ENCODE results near the gene NKTR. TPM values are rescaled to one million over a fixed set of nuclear protein-coding genes. Genes with fewer than 3 reads are reported as not detected.

NKTR gene
- total RNA-seq, 1 donor from 2014 or later = 142 TPM

GRCh38 chr3:42600958-42601675, 631 bp downstream of the NKTR start:
- DNase-seq (ENCODE audit: low spot score, unreplicated experiment) = no peak
- Mint-ChIP-seq H3K36me3 (ENCODE audit: insufficient read depth) (peaks cover 16% of the 10 kb centered on the region), H3K27ac (peak overlapping the region; percentile 97), H3K4me3 (ENCODE audit: low read depth) (peak overlapping the region; percentile 93), H3K4me1 (ENCODE audit: low read depth) (peaks cover 15% of the 10 kb centered on the region), H3K27me3 (no peaks in the 10 kb centered on the region), H3K9me3 (ENCODE audit: low read depth) (peaks cover 8% of the 10 kb centered on the region)
- TF ChIP-seq, protein P1, sequence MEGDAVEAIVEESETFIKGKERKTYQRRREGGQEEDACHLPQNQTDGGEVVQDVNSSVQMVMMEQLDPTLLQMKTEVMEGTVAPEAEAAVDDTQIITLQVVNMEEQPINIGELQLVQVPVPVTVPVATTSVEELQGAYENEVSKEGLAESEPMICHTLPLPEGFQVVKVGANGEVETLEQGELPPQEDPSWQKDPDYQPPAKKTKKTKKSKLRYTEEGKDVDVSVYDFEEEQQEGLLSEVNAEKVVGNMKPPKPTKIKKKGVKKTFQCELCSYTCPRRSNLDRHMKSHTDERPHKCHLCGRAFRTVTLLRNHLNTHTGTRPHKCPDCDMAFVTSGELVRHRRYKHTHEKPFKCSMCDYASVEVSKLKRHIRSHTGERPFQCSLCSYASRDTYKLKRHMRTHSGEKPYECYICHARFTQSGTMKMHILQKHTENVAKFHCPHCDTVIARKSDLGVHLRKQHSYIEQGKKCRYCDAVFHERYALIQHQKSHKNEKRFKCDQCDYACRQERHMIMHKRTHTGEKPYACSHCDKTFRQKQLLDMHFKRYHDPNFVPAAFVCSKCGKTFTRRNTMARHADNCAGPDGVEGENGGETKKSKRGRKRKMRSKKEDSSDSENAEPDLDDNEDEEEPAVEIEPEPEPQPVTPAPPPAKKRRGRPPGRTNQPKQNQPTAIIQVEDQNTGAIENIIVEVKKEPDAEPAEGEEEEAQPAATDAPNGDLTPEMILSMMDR (IDR thresholded peaks at IDR 0.05; ENCODE audit: unreplicated experiment) = no peak

DNA sequence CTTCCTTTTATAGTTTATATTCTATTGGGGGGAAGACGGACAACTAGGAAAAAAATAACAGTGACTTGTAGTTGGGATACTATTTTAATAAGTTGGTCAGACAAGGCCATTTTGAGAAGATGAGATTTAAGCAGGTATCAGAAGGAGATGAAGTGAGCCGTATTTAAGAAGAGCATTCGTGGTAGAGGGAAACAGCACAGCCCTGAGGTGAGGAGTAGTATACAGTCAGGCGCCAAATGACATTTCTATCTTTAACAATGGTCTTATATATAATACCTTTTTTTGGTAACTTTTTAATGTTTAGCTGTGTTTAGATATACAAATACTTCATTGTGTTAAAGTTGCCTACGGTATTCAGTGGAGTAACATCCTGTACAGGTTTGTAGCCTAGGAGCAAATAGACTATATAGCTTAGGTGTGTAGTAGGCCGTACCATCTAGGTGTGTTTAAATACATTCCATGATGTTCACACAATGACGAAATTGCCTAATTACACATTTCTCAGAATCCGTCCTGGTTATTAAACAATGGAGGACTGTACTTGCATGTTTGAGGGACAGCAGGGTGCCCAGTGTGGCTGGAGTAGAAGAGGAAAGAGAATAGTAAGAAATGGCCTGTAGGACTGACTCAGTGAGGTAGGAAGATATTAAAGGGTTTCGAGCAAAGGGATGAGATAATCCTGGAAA, 1.6 kb downstream of the NKTR start:
- TF ChIP-seq, protein P1 (IDR thresholded peaks at IDR 0.05; ENCODE audit: unreplicated experiment) = peak; percentile 25
- DNase-seq (ENCODE audit: low spot score, unreplicated experiment) = no peak
- peaks cover 8% of the 10 kb centered on the region for H3K9me3 Mint-ChIP-seq (ENCODE audit: low read depth)
- peak overlapping the region; percentile 93 for H3K4me3 Mint-ChIP-seq (ENCODE audit: low read depth)
- H3K4me1 Mint-ChIP-seq (ENCODE audit: low read depth) = peaks cover 17% of the 10 kb centered on the region
- peaks cover 17% of the 10 kb centered on the region for H3K36me3 Mint-ChIP-seq (ENCODE audit: insufficient read depth)
- peak overlapping the region; percentile 97 for H3K27ac Mint-ChIP-seq
- H3K27me3 Mint-ChIP-seq = no peaks in the 10 kb centered on the region

GRCh38 chr3:42602961-42603360, 2.5 kb downstream of the NKTR start:
- TF ChIP-seq, protein P1 (IDR thresholded peaks at IDR 0.05; ENCODE audit: unreplicated experiment) = no peak
- Mint-ChIP-seq H3K4me1 (ENCODE audit: low read depth) (peaks cover 17% of the 10 kb centered on the region), H3K27me3 (no peaks in the 10 kb centered on the region), H3K36me3 (ENCODE audit: insufficient read depth) (peaks cover 18% of the 10 kb centered on the region), H3K4me3 (ENCODE audit: low read depth) (no peak overlapping the region), H3K9me3 (ENCODE audit: low read depth) (peaks cover 8% of the 10 kb centered on the region), H3K27ac (no peak overlapping the region)
- no peak for DNase-seq (ENCODE audit: low spot score, unreplicated experiment)

- H3K9me3 Mint-ChIP-seq (ENCODE audit: low read depth) = peaks cover 4% of the 10 kb centered on the region
- TF ChIP-seq, protein P1 (IDR thresholded peaks at IDR 0.05; ENCODE audit: unreplicated experiment) = no peak
- no peak overlapping the region for H3K4me3 Mint-ChIP-seq (ENCODE audit: low read depth)
- H3K36me3 Mint-ChIP-seq (ENCODE audit: insufficient read depth) = peaks cover 18% of the 10 kb centered on the region
- DNase-seq (ENCODE audit: low spot score, unreplicated experiment) = no peak
- no peaks in the 10 kb centered on the region for H3K27me3 Mint-ChIP-seq
- peaks cover 20% of the 10 kb centered on the region for H3K4me1 Mint-ChIP-seq (ENCODE audit: low read depth)
- peak overlapping the region; percentile 88 for H3K27ac Mint-ChIP-seq
Measured at GRCh38 chr3:42605546-42606173, 5.2 kb downstream of the NKTR start.

DNA sequence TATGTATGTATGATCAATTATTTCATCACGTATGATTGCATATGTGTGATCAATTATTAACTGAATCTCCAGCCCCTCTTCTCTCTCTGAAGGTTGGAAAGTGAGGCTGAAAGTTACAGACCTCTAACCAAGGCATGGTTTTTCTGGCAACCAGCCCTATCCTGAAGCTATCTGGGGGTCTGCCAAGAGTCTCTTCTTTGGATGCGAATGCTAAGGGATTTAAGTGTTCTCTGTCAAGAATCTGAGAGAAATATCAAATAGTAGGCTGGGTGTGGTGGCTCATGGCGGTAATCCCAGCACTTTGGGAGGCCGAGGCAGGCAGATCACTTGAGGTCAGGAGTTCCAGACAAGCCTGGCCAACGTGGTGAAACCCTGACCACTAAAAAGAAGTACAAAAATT, 8.1 kb downstream of the NKTR start:
- H3K36me3 Mint-ChIP-seq (ENCODE audit: insufficient read depth) = peaks cover 16% of the 10 kb centered on the region
- H3K27me3 Mint-ChIP-seq = no peaks in the 10 kb centered on the region
- no peak overlapping the region for H3K4me3 Mint-ChIP-seq (ENCODE audit: low read depth)
- TF ChIP-seq, protein P1 (IDR thresholded peaks at IDR 0.05; ENCODE audit: unreplicated experiment) = no peak
- H3K27ac Mint-ChIP-seq = no peak overlapping the region
- peaks cover 4% of the 10 kb centered on the region for H3K9me3 Mint-ChIP-seq (ENCODE audit: low read depth)
- H3K4me1 Mint-ChIP-seq (ENCODE audit: low read depth) = peaks cover 15% of the 10 kb centered on the region
- DNase-seq (ENCODE audit: low spot score, unreplicated experiment) = no peak

Measured in progenitor cell of endocrine pancreas (in vitro differentiated cells).